DND-41 (cell line): ENCODE measurements around the gene MICAL3.

Experiments
- EZH2 ChIP-seq: IDR thresholded peaks from 3 replicates; pipeline ENCODE4 v1.6.1; 2012; ENCODE audit warnings: borderline replicate concordance, low read depth, mild to moderate bottlenecking, moderate library complexity, low read length, inconsistent platforms; ENCODE audit not compliant: severe bottlenecking
- TF ChIP-seq, protein P1 (sequence below): IDR thresholded peaks from 2 replicates; pipeline ENCODE4 v1.5.1; 2012; ENCODE audit warnings: borderline replicate concordance, low read length, moderate library complexity, mild to moderate bottlenecking; ENCODE audit not compliant: poor library complexity, severe bottlenecking; ENCODE audit errors: extremely low read depth

DNA sequence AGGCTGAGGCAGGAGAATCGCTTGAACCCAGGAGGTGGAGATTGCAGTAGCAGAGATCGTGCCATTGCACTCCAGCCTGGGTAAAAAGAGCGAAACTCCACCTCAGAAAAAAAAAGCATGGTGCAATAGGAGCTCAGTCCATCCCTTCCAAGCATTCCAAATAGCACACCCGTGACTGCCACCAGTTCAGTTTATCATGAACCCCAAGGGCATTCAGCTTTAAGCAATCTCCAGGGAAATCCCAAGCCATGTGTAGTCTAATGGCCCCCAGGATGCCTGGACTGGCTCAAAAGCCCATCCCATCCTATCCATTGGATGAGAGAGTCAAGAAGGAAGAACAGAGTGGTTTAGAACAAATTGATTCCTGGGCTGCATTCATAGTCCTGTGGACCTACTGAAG lies 16.2 kb downstream of the MICAL3 start:
- TF ChIP-seq, protein P1, sequence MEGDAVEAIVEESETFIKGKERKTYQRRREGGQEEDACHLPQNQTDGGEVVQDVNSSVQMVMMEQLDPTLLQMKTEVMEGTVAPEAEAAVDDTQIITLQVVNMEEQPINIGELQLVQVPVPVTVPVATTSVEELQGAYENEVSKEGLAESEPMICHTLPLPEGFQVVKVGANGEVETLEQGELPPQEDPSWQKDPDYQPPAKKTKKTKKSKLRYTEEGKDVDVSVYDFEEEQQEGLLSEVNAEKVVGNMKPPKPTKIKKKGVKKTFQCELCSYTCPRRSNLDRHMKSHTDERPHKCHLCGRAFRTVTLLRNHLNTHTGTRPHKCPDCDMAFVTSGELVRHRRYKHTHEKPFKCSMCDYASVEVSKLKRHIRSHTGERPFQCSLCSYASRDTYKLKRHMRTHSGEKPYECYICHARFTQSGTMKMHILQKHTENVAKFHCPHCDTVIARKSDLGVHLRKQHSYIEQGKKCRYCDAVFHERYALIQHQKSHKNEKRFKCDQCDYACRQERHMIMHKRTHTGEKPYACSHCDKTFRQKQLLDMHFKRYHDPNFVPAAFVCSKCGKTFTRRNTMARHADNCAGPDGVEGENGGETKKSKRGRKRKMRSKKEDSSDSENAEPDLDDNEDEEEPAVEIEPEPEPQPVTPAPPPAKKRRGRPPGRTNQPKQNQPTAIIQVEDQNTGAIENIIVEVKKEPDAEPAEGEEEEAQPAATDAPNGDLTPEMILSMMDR: no peak
- TF ChIP-seq EZH2: no peak
